RPMI7951 (cell line): ENCODE measurements around the gene LRRK1. TPM values are rescaled to one million over a fixed set of nuclear protein-coding genes. Genes with fewer than 3 reads are reported as not detected.

ENCODE experiments used
- DNase-seq: peaks from one replicate; pipeline ENCODE4 v3.0.0-alpha.2; 2012; ENCODE audit warnings: low read depth
- total RNA-seq: library from RNA; depleted of rRNA; stranded (reverse); fragments of >200 nt; shearing (Covaris generic); gene quantifications from 2 replicates; pipeline ENCODE4 v1.2.3, GENCODE V29; 2014

LRRK1 gene
- total RNA-seq, 1 experiment from 2014 or later, result 5.0 TPM

DNA sequence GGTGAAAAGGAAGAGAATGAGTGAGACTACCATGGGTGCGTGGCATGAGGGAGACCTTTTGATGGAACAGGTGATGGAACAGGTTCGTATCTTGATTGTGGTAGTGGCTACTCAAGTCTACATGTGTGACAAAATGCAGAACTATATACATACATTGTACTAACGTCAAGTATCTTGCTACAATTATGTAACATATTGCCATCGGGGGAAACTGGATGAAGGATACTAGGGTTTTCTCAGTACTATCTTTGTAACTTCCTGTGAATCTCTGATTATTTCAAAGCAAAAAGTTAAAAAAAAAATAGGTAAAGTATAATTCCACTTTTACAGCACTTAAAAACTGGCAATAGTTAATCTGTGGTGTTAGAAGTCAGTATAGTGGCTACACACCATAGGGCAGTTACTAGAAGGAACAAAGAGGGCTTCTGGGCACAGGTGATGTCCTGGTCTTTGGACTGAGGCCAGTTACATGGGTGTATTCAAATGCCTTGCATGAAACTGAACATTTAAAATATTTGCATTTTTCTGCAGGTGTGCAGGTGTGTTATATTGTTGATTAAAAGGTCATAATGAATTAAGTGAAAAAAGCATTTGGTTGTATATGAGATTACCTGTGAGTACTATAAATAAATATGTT, 61.4 kb downstream of the LRRK1 start:
- no peak for DNase-seq

DNA sequence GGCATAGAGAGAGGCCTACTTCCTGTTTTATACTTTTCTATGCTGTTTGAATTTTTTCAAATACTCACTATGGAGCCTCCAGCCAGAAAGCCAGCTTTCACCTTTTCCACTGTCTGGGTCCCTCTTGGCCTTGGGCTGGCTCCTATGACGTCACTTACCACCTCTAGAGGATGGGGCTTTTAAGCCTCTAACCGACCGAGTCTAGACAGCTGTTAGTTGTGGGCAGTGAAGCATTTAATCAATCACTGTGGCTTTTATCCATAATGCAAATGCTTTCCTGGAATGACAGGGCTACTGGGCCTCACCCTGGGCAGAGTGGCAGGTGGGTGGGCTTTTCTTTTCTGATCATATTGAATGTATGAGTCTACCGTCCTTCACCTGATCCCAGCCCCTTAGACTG, 61.9 kb downstream of the LRRK1 start:
- DNase-seq, result no peak

DNA sequence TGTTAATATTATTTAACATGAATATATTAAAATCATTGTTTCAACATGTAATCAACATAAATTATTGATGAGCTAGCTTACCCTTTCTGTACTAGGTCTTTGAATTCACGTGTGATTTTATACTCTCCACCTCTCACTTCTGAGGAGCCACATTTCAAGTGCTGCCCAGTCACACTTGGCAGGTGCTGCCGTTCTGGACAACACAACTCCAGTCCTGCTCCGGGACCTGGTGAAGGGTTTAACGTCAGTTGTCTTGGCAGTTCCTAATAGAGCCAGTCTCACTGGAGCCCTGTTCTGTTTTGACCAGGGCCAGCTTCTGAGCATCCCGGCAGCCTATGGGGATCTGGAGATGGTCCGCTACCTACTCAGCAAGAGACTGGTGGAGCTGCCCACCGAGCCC, 64.1 kb downstream of the LRRK1 start:
- no peak for DNase-seq

DNA sequence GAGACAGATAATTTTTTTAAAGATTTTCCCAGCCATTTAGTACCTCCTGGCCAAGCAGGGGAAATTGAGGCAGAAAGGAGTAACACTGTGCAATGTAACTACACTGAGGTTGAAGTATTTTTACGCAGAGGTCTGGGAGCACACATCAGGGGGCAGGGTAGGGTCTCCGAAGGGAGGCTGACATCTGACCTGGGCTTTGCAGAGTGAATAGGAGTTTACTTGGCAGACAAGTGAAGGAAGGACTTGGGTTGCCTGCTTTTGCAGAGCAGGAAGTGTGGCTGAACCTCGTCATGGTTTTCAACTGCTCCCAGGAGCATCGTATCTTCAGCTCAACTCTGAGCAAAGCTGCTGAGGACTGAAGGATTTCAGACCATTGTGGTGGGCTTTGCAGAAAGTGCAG, 66.2 kb downstream of the LRRK1 start:
- DNase-seq, result no peak

DNA sequence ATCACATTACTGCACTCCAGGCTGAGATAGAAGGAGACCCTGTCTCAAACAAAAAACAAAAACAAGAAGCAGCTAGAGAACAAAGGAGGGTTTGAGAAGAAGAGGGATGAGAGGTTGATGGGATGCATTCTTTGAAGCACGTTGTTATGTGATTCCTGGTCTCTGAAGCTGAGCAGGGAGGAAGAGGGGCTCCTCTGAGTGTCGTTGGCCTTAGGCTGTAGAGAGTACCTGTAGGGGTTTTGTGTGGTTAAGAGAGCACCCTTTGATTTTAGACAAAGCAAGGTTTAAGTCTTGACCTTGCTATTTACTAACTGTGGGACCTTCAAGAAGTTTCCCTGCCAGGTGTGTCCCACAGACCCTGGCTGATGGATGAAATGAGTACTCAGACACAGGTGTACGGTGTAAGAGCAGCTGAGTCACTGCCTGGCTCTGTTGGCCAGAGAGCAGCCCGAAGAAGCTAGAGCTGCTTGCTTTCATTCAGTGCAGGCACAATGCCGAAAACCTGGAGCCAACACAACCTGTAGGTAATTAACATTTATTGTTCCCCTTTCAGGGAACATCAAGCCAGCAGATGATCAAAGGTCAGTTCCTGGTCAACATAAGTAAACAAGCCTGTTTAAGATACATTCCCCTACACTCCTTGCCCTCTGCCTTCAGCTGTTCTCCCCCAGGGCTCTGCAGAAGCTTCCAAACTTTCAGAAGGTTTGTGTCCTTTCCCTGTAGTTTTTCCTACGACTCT, 67.2 kb downstream of the LRRK1 start:
- no peak for DNase-seq

DNA sequence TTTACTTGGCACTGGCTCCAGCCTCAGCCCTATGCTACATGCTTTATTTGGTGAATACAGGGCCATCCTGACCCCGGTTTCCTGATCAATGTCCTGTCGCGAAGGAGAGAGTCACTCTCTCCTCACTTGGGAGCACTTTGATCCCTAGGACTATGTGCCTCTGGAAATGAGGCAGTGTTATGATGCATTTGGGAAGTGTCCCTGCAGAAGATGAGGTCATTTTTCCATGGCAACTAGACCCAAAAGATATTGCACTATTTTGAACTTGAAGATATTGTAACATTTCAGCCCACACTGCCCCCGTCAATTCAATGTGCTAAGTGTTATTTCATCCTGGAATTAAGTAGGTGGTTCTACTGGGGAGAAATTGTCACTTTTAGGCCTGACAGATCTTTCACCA, 68.0 kb downstream of the LRRK1 start:
- DNase-seq, result no peak

DNA sequence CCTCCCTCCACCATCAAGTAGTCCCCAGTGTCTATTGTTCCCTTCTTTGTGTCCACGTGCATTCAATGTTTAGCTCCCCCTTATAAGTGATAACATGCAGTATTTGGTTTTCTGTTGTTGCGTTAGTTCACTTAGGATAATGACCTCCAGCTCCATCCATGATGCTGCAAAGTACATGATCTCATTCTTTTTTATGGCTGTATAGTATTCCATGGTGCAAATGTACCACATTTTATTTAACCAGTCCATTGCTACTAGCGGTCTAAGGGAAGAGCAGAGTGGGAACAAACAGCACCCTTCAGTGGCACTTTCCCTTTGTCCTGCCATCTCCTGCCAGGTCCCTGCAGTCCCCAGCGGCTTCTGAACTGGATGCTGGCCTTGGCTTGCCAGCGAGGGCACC, 69.1 kb downstream of the LRRK1 start:
- no peak for DNase-seq

DNA sequence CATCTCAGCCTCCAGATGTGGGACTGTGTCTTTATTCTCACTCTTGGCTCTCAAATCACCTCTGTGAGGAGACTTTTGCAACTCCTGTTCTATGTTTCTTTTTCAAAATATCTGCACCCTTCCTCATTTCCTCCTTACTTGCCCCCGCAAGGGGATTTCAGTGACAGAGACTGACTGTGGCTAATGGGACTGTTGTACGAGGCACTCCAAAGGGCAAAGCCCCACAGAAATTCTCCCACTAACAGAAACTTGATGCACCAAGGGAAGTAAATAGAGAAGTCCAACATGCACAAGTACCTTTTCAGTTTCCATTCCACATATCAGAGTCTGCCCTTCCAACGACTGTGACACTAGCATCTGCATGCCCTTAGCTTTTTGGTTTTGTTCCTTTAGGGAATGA, 69.7 kb downstream of the LRRK1 start:
- DNase-seq, result no peak

DNA sequence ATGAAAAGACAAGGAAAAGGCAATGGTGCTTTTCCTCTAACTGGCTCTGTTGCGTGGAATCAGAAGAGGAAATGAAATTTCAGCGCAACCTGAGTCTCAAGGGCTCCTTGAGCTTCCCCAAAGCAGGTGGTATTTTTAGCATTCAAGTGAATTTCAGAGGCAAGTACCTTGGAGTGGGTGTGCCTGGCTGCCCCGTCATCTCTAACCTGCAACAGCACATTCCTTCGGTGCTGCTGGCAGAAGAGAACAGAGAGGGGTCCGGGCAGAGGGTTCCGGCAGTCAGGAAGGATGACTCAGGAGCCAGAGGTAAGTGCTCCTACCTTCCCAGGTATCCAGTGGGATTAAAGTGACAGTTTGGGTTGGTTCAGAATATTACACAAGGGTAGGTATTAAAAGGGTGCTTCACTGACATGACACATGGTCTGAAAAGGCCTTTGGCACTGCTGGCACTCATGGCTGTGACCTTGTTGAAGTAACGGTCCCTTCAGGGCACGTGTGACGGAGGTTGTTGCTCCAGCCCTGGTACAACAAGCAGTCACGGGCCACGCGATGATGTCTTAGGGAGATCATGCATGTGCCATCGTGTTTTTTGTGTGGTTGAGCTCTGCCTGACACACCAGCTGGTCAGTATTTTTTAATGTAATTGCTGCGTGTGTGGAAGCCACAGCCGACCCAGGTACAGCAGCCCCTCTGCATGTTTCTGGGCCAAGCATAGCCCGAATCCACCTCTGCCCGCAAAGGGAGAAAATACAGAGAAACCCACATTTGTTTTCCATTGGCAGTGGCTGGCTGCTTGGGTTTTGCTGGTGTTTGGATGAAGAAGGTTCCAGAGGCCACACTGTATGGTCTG, 75.7 kb downstream of the LRRK1 start:
- no peak for DNase-seq

DNA sequence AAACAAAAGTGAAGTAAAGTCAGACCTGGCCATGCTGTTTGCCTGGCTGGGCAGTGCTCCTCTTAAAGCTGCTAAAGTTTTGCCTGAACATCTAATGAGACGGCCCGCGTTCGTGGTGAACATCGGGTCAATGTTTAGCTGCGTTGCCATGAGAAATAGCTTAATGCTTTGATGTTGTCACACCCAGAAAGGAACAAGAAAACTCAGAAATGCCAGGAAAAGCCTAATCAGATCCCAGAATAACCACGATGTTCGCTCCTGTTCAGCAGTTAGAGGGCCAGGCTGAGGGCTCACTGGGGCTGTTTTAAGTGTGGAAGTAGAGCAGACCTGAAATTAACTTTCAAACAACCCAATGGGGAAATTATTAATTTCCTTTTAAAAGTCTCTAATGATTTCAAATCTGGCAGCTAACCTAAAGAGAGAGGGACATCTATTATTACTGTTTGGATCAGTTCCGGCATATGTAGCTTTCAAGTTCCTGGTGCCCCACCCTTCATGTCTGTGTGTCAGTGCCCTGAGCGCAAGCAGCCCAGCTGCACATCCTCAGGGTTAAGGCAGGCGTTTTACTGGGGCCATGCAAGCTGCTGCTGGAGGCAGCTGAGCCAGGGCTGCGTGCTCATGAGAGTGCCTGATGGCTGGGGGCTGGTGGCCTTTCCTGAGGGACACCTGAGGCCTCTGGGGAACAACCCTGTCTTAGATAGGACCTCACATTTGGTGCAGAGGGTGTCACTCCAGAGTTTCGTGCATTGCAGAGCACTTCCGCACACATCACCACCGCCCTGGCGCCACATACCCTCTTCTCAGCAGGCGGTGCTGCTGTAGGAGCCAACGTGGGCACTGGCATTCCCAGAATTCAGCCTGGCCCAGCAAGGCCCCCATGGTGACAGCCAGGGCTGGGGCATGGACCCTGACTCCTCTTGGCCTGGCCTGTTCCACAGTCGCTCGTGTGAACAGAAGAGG, 76.6 kb downstream of the LRRK1 start:
- DNase-seq, result no peak

DNA sequence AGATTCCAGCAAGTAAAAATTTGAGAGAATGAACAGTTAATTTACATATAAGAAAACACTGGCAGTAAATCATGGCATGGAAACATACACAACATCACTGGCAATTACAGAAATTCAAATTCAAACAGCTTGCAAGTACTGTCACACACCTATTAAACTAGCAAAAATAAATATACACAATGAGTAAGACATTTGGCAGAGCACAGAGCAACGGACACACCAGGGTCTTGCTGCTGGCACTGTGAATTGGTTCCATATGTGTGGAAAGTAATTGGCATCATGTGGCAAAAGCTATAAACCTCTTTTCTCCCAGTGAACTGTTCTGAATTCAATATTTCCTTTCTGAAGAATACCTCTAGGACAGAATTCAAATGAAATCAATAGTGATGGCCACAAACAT, 78.3 kb downstream of the LRRK1 start:
- DNase-seq, result peak; percentile 82

DNA sequence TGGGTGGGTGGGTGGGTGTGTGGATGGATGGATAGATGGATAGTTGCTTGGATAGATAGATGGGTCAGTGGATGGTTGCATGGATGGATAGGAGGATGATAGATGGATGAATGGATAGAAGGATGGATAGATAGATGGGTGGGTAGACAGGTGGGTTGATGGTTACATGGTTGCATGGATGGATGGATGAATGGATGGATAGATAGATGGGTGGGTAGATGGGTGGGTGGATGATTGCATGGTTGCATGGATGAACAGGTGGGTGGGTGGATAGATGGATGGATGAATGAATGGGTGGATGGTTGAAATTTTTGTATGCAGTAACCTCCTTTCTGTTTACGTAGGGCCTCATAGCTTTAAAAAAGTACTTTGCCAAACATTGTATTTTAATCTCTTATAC, 79.5 kb downstream of the LRRK1 start:
- DNase-seq, result no peak

DNA sequence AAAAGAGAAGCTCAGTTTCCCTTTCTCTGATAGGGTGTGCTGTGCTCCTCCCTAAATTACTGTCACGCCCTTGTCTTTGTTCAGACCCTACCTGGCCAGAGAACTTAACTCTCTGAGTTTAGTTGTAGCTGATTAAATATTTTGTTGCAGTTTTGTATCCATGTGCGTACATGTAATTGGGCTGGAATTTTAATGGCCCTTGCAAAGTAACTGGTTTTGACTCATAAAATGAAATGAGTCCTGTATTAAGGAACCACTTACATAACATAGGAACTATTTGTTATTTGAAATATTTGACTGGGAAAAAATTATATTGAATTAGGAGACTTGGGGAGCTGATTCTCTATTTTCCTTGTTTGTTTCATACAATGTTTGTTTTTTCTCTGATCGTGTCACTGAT, 80.2 kb downstream of the LRRK1 start:
- no peak for DNase-seq

DNA sequence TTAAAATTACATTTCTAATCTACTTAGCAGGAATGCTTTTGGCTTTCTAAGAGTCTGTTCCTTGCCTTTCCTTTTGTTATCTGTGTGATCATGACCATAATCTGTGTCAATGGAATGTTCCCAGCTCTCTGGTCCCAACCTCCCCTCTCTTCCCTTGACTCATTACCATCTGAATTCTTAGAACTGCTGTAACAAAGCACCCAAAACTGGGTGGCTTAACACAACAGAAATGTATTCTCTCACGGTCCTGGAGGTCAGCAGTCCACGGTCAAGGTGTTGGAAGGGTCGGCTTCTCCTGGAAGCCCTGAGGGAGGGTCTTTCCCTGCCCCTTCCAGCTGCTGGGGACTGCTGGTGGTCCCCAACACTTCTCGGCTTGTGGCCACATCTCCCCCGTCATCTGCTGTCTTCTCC, 81.1 kb downstream of the LRRK1 start:
- no peak for DNase-seq

DNA sequence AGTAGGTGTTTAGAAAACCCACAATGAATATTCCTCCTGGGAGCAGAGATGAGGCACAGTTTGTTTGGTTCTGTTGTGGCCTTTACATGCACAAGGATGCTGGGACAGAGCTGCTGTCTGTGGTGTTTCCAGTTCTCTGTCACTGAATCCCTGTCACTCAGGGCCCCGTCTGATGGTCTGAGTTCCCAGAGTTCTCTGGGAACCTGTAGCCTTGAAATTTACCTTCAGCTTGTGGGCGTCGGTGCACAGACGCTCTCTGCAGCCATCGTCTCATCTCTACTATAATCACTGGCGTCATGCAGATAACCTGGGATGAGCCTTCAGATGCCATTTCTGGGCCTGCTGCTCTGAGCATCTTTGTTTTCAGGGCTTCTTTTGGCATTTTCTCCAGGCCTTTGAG, 81.9 kb downstream of the LRRK1 start:
- no peak for DNase-seq

DNA sequence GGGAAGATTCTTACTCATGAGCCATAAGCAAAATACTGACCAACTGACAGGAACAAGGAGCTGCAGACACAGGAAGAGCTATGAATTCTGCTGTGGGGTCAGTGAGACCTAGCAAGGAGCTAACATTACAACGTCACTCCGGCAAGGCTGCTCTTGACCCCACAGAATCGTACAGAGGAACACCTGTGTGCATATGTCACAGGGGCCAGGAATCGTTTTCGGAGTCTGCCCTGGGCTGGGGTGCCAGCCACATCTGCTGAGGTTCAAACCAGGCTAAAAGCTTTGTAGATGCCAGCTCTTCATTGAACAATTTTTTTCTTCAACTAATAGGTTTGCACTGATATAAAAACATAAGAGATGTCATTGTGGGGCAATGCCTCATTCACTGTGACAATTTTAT, 82.6 kb downstream of the LRRK1 start:
- DNase-seq, result no peak

DNA sequence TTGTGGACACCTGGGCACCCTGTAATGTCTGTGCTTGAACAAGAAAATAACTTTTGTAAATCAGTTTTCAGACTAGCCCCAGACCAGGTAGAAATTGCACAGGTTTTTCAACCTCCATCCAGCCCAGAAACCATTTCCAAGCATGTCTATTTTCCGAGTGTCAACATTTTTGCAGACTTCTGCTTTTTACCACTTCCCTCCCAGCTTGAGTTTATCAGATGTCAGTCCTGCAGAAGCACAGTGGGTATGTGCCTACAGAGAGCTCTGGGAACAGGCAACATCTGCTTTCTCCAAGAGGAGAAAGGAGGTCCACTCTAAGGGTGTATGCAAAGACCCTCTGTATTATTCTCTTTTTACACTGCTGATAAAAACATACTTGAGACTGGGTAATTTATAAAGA, 83.9 kb downstream of the LRRK1 start:
- DNase-seq, result no peak

DNA sequence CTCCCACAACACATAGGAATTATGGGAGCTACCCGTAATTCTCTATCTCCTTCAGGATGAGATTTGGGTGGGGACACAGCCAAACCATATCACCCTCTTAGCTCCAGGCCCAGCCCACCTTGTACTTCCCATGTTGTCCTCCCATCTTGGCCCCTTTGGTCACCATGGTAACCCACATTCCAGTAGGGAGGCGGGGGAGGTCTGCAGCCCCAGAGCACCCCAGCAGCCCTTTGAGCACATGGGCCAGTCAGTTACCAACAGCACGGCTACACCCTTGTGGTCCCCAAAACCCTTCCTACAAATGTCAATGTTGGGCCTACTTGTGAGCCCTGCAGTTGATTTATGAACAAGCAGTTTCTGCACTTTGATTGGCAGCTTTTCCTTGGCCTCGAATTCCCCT, 84.5 kb downstream of the LRRK1 start:
- no peak for DNase-seq

DNA sequence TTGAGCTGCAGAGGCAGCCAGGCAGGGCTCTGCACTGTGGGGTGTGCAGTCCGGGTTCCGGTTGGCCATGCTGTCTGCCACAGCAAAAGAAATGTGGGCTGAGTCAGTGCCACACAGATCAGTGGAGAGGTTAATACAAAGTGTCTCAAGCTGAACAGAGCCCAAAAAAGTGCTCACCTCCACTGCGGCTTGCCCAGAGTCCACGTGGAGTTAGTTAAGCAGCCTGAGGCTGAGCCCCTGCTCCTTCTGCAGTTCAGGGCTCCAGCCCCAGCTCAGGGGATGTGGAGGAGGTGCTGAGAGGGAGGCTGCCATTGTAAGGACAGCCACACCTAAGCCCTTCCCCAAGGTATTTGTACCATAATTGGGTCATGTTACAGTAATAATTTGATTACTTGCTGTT, 85.3 kb downstream of the LRRK1 start:
- DNase-seq, result no peak

DNA sequence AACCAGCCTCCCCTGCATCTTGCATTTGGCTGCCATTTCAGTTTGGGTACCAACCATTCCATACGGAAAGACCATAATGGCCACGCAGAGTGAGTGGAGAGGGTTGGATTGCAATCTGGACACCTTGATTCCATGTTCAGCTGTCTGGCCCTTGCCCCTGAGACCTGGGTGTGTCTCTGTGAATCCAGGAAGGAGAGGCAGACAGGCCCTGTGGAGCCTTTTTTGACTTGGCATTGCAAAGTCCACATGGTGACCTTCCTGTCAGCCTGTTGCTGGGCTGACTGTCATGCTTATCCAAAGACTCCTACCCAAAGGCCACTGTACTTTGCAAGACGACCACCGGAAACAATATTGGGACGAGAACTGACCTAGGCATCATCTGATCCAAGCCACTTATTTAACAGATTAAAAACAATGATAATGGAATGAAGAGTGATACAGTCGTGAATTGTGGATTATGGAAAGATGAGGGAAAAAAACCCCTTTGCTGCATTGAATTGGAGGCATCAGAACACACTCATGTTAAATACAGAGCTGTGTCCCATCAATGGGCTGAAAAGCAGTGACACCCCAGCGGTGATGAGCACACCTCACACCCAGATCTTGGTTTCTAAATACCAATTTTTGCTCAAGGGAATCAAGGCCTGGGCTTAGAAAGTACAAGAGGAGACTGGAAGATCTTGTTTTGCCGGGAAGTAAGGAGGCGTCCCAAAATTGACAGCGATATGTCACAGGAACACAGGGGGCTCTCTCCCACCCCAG, 86.0 kb downstream of the LRRK1 start:
- DNase-seq, result no peak
